Osteoblast (primary cell): ENCODE measurements around the gene TIGD4. TPM values are rescaled to one million over a fixed set of nuclear protein-coding genes. Genes with fewer than 3 reads are reported as not detected.

ENCODE experiments used
- DNase-seq: peaks from one replicate; pipeline ENCODE4 v3.0.0; 2011; ENCODE audit warnings: low spot score, mixed read lengths; ENCODE audit not compliant: insufficient read length; ENCODE audit errors: missing footprints
- H2AFZ ChIP-seq: 2 replicates; pipeline ENCODE4 v1.6.0; 2011; ENCODE audit warnings: mild to moderate bottlenecking, low read length
- H3K27ac ChIP-seq: 2 replicates; pipeline ENCODE4 v1.5.1; 2011; ENCODE audit warnings: mild to moderate bottlenecking, low read depth, low read length, moderate library complexity
- H3K27me3 ChIP-seq: 2 replicates; pipeline ENCODE4 v1.6.0; 2012; ENCODE audit warnings: mild to moderate bottlenecking, control low read depth, inconsistent platforms, low read length, moderate library complexity; ENCODE audit not compliant: insufficient read depth
- H3K36me3 ChIP-seq: 2 replicates; pipeline ENCODE4 v1.5.1; 2011; ENCODE audit warnings: mild to moderate bottlenecking, low read length, control low read depth, moderate library complexity; ENCODE audit not compliant: insufficient read depth
- H3K4me1 ChIP-seq: 2 replicates; pipeline ENCODE4 v1.5.1; 2011; ENCODE audit warnings: mild to moderate bottlenecking, low read length, control low read depth, moderate library complexity; ENCODE audit not compliant: insufficient read depth
- H3K4me2 ChIP-seq: 2 replicates; pipeline ENCODE4 v1.6.0; 2011; ENCODE audit warnings: mild to moderate bottlenecking, low read length; ENCODE audit not compliant: insufficient read depth
- H3K4me3 ChIP-seq: fragments of 200-600 bp; sonication (generic); 3 replicates; pipeline ENCODE4 v1.5.1; 2012; ENCODE audit warnings: mild to moderate bottlenecking, low read length, inconsistent platforms; ENCODE audit not compliant: insufficient read depth
- H3K79me2 ChIP-seq: 2 replicates; pipeline ENCODE4 v1.6.0; 2012; ENCODE audit warnings: mild to moderate bottlenecking, low read length, control low read depth, inconsistent platforms; ENCODE audit not compliant: insufficient read depth
- H3K9me3 ChIP-seq: 2 replicates; pipeline ENCODE4 v1.5.1; 2011; ENCODE audit warnings: low read depth, low read length, control low read depth
- H4K20me1 ChIP-seq: 2 replicates; pipeline ENCODE4 v1.6.0; 2012; ENCODE audit warnings: mild to moderate bottlenecking, low read length, control low read depth; ENCODE audit not compliant: insufficient read depth
- total RNA-seq: library from RNA; depleted of rRNA; stranded (reverse); fragments of >200 nt; gene quantifications from 2 replicates; pipeline ENCODE4 v1.2.3, GENCODE V29; 2012
- TF ChIP-seq, protein P1 (sequence below): IDR thresholded peaks from 2 replicates; pipeline ENCODE4 v1.5.1; 2011; ENCODE audit warnings: mild to moderate bottlenecking, low read depth, low read length, moderate library complexity; ENCODE audit errors: extremely low read depth

TIGD4 gene
- total RNA-seq, 1 donor: 0.36 TPM

- no peak for DNase-seq
- TF ChIP-seq, protein P1, sequence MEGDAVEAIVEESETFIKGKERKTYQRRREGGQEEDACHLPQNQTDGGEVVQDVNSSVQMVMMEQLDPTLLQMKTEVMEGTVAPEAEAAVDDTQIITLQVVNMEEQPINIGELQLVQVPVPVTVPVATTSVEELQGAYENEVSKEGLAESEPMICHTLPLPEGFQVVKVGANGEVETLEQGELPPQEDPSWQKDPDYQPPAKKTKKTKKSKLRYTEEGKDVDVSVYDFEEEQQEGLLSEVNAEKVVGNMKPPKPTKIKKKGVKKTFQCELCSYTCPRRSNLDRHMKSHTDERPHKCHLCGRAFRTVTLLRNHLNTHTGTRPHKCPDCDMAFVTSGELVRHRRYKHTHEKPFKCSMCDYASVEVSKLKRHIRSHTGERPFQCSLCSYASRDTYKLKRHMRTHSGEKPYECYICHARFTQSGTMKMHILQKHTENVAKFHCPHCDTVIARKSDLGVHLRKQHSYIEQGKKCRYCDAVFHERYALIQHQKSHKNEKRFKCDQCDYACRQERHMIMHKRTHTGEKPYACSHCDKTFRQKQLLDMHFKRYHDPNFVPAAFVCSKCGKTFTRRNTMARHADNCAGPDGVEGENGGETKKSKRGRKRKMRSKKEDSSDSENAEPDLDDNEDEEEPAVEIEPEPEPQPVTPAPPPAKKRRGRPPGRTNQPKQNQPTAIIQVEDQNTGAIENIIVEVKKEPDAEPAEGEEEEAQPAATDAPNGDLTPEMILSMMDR: no peak
- H3K27me3 ChIP-seq: peaks cover 3% of the 10 kb centered on the region
- H3K27ac ChIP-seq: no peak overlapping the region
- H3K4me1 ChIP-seq: no peaks in the 10 kb centered on the region
- H4K20me1 ChIP-seq: no peaks in the 10 kb centered on the region
- no peaks in the 10 kb centered on the region for H3K9me3 ChIP-seq
- H3K36me3 ChIP-seq: no peaks in the 10 kb centered on the region
- H3K4me2 ChIP-seq: peak overlapping the region; percentile 28
- peak overlapping the region; percentile 66 for H2AFZ ChIP-seq
- peak overlapping the region; percentile 34 for H3K4me3 ChIP-seq
- H3K79me2 ChIP-seq: no peaks in the 10 kb centered on the region
Measured at GRCh38 chr4:152719801-152720556, 59.6 kb downstream of the TIGD4 start.

Other genes with a start within 250 kb of the TIGD4 start
- 74.9 and 76.3 TPM in 2 replicates for gene FBXW7, start 243.6 kb downstream of the TIGD4 start, total RNA-seq
- 1.8 and 2.9 TPM in 2 replicates for gene TMEM154, start 99.7 kb downstream of the TIGD4 start, total RNA-seq
- 38.7 and 42.4 TPM in 2 replicates for gene ARFIP1, start 224 bp upstream of the TIGD4 start, total RNA-seq
- gene FHDC1, start 156.6 kb upstream of the TIGD4 start, total RNA-seq: 0.29 and 0.36 TPM in 2 replicates